GM21723 (cell line): Measurements from ENCODE around the gene CCDC69.
"Not testable (repeated sequence)": the region's sequence is repeated elsewhere in the genome, so short reads cannot be mapped to it uniquely, and the experiment has no call there.

Experiments
- ATAC-seq: cut with Tn5 transposase; IDR thresholded peaks from one replicate; pipeline ENCODE4 v1.9.1; 2021; ENCODE audit warnings: mild to moderate bottlenecking, moderate library complexity; ENCODE audit not compliant: unreplicated experiment

CCDC69 gene

GRCh38 chr5:151223447-151224264, at the start of gene CCDC69:
Gene CCDC69, minus strand, starts transcription at chr5:151224092. Its CDS starts 122 bp downstream, at chr5:151223970.
- peak; percentile 73 for ATAC-seq

DNA sequence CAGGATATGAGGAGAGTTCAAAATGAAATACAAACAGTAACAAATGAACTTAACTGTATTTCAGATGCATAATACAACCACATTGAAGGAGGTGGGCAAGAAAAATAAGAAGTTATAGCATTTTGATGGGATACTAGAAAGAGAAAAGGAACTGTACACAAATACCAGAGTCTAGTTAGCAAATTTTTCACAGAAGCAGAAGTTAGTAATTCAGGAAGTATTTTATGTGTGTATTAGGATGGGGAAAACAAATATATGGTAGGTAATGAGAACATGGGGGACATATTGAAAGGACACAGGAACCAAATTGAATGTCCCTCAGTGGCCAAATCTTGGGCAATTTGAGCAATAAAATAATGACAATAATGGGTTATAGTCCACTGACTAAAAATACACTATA, 47.4 kb upstream of the CCDC69 start:
- no peak for ATAC-seq

GRCh38 chr5:151270599-151270998, 46.7 kb upstream of the CCDC69 start:
- peak; percentile 92 for ATAC-seq

DNA sequence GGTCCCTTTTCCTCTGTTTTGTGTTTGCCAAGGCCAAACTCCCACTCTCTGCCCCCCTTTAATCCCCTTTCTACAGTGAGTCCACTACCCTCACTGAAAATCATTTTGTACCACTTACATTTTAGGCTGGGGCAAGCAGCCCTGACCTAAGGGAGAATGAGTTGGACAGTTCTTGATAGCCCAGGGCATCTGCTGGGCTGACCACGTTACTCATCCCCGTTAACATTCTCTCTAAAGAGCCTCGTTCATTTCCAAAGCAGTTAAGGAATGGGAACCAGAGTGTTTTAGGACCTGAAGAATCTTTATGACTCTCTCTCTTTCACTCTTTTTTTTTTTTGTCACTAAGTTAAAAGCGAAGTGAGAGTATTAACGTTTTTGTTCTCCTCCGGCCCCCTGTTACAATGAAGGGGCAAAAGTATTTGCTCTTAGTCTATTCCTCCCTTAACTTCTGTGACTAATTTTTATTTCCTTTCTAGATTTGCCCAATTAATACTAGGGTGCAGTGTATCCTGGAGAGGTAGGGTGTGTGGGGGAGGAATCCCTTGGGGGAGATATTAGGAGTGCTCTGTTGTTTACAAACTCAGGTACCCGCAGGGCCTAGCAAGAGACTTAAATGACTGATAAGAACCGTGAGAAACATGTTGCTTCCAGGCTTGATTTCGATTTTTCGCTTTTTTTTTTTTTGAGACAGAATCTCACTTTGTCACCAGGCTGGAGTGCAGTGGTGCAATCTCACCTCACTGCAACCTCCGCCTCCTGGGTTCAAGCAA, 43.8 kb upstream of the CCDC69 start:
- ATAC-seq, result no peak

- ATAC-seq, result no peak
These were observed 40.2 kb upstream of the CCDC69 start for GRCh38 chr5:151264113-151264512.

- no peak for ATAC-seq
These were observed 38.6 kb upstream of the CCDC69 start for GRCh38 chr5:151262532-151262931.

GRCh38 chr5:151259931-151260330, 36.0 kb upstream of the CCDC69 start:
- ATAC-seq, result no peak

DNA sequence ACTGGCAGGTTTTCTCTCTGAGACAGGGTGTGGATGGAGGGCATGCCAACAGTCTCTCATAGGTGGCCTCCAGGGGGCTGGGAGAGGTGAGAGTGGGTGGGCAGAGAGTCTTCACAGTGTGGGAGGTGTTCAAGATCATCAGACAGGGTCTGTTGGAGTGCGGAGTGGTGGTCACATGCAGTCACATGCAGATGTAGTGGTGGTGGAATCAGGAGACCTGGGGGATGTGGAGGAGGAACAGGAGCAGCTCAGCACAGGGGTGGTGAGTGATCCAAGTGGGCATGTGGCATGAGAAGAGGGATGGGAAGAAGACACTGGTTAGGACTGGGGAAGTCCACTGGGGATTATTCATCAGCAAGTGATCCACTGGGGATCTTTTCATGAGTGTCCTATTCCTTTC, 34.9 kb upstream of the CCDC69 start:
- ATAC-seq, result no peak

GRCh38 chr5:151258201-151258611, 34.3 kb upstream of the CCDC69 start:
- ATAC-seq, result no peak

- ATAC-seq, result peak; percentile 33
These were observed 33.9 kb upstream of the CCDC69 start for GRCh38 chr5:151257731-151258181.

- ATAC-seq, result peak; percentile 40
These were observed 31.9 kb upstream of the CCDC69 start for GRCh38 chr5:151255621-151256286.

- ATAC-seq, result not testable (repeated sequence)
These were observed 31.1 kb upstream of the CCDC69 start for GRCh38 chr5:151254990-151255389.

DNA sequence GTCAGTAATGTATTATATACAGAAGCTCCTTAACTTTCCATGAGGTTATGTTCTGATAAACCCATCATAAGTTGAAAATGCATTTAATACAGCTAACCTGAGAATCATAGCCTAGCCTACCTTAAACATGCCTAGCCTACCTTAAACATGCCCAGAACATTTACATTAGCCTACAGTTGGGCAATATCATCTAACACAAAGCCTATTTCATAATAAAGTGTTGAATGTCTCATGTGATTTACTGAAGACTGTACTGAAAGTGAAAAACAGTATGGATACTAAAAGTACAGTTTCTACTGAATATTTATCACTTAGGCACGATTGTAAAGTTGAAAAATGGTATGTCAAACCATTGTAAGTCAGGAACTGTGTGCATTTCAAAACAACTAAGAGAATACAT, 30.7 kb upstream of the CCDC69 start:
- no peak for ATAC-seq

DNA sequence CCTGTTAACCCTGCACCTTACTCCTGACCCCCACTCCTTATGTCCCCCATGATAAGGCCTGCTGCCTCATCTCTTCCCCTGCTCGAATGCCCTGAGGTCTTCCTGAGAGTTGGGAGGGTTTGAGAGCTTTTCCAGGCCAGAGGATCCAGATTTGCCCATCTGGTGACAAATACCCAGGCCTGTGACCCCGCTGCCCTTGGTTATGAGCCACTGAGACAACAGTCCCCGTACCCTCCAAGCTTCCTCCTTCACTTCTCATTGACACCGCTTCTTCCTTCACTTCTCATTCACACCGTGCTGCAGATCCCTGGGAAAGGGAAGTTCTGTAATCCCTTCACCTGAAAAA, 29.7 kb upstream of the CCDC69 start:
- ATAC-seq, result no peak

DNA sequence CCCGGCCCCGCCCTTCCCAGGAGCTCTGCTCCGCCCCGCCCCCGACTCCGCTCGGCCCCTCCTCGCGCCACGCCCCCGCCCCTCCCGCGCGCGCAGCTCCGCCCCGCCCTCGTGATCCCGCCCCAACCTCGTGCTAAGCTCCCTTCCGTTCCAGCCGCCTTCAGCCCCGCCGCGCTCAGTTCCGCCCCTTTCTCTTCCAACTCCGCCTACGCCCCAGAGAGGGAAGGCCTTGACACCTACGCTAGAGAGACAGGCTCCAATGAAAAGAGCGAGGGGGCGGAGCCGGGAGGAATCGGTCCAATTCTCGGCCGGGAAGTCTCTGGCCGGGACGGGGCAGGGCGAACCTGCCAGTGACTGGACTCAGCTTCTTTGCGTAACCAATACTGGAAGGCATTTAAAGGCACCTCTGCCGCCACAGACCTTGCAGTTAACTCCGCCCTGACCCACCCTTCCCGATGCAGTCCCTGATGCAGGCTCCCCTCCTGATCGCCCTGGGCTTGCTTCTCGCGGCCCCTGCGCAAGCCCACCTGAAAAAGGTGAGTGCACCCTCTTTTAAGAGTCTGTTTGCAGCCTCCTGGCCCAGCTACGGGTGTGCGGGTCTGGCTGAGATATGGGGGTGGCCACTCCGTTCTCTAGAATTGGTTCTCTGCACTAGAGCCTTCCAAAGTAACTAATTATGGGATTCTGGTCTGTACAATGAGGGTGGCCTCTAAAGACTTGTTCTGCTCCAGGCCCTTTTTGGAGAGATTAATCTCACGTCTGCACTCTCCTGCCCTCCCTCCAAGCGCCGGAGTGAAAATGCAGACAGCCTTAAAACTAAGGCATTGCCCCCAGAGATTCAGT, 29.1 kb upstream of the CCDC69 start, which contains the start of gene GM2A:
TSS of gene GM2A (plus strand) at position 424 of the 843 bp plus-strand sequence. CDS start at position 456, 32 bp downstream.
- peak; percentile 76 for ATAC-seq

GRCh38 chr5:151251621-151252020, 27.7 kb upstream of the CCDC69 start:
- ATAC-seq, result no peak

- ATAC-seq, result no peak
These were observed 27.2 kb upstream of the CCDC69 start for GRCh38 chr5:151251001-151251551.

DNA sequence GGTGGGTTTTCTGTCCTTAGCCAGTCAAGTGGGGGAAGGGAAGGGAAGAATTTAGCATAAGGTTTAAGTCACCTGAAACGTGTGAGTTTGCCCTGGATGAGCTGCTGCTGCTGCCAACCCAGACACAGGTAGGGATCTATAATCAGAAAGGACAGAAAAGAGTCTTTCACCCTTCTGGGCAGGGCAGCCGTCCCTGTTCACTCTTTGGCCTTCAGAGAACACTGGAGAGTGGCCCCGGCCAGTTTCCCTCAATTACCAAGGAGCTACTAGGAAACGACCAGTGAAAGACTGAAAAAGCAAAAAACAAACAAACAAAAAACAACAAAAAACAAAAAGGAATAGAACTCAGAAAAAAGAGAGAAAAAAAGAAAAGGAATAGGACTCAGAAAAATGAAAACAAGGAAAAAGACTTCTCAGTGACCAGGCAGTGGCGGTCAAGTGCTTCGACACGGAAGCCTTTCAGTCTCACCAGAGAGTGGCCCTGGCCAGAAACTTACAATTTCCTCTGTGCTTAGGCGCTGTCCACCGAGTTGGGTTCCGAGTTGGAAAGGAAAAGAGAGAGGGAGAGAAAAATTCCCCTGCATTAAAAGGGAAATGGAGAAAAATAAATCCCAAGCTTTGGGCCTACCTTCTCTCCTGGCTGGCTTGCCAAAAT, 26.6 kb upstream of the CCDC69 start:
- no peak for ATAC-seq

GRCh38 chr5:151249281-151249680, 25.4 kb upstream of the CCDC69 start:
- ATAC-seq, result no peak

GRCh38 chr5:151248651-151249050, 24.8 kb upstream of the CCDC69 start:
- no peak for ATAC-seq
